Endodermal cell (in vitro differentiated cells): ENCODE measurements around the gene FAM83C. TPM values are rescaled to one million over a fixed set of nuclear protein-coding genes. Genes with fewer than 3 reads are reported as not detected.

Experiments
- DNase-seq: peaks from one replicate; pipeline ENCODE4 v3.0.0-alpha.2; 2017
- H3K27ac ChIP-seq: 2 replicates; pipeline ENCODE4 v1.5.1; 2013; ENCODE audit warnings: mild to moderate bottlenecking, low read depth, low read length, moderate library complexity
- H3K27me3 ChIP-seq: 2 replicates; pipeline ENCODE4 v1.6.1; 2013; ENCODE audit warnings: mild to moderate bottlenecking, low read length, moderate library complexity; ENCODE audit not compliant: insufficient read depth, control insufficient read depth, poor library complexity, severe bottlenecking
- H3K36me3 ChIP-seq: 2 replicates; pipeline ENCODE4 v1.7.0; 2013; ENCODE audit warnings: mild to moderate bottlenecking, low read length, moderate library complexity; ENCODE audit not compliant: control insufficient read depth, insufficient read depth
- H3K4me1 ChIP-seq: one replicate; pipeline ENCODE4 v1.7.0; 2013; ENCODE audit warnings: low read length; ENCODE audit not compliant: control insufficient read depth, insufficient read depth
- H3K4me3 ChIP-seq: 2 replicates; pipeline ENCODE4 v1.5.1; 2013; ENCODE audit warnings: mild to moderate bottlenecking, low read length, moderate library complexity
- H3K9ac ChIP-seq: 2 replicates; pipeline ENCODE4 v1.6.1; 2013; ENCODE audit warnings: mild to moderate bottlenecking, low read length, moderate library complexity; ENCODE audit not compliant: poor library complexity, severe bottlenecking; ENCODE audit errors: extremely low read depth
- H3K9me3 ChIP-seq: 2 replicates; pipeline ENCODE4 v1.6.1; 2013; ENCODE audit warnings: mild to moderate bottlenecking, low read length, moderate library complexity; ENCODE audit not compliant: control insufficient read depth
- H3K27ac Mint-ChIP-seq: 2 replicates; pipeline ENCODE4 v1.8.0; 2020; ENCODE audit warnings: mixed read lengths
- H3K27me3 Mint-ChIP-seq: 2 replicates; pipeline ENCODE4 v1.8.0; 2021; ENCODE audit warnings: mild to moderate bottlenecking, mixed read lengths; ENCODE audit not compliant: insufficient read depth
- H3K36me3 Mint-ChIP-seq: 2 replicates; pipeline ENCODE4 v1.8.0; 2020; ENCODE audit warnings: low read depth, mixed read lengths
- H3K4me1 Mint-ChIP-seq: 2 replicates; pipeline ENCODE4 v1.8.0; 2020; ENCODE audit warnings: mixed read lengths
- H3K4me3 Mint-ChIP-seq: 2 replicates; pipeline ENCODE4 v1.8.0; 2020; ENCODE audit warnings: mild to moderate bottlenecking, moderate library complexity, mixed read lengths
- H3K9me3 Mint-ChIP-seq: 2 replicates; pipeline ENCODE4 v1.8.0; 2020; ENCODE audit warnings: mild to moderate bottlenecking, mixed read lengths
- CTCF ChIP-seq: fragments of 200-600 bp; sonication (generic); conservative IDR thresholded peaks from 2 replicates; pipeline ENCODE4 v1.5.0; 2021; ENCODE audit warnings: antibody characterized with exemption, mild to moderate bottlenecking
- WGBS, 2 experiments: methylation state at CpG; one replicate each; pipeline versions ENCODE4 v1.1.5 to v1.1.7; 2013; ENCODE audit warnings: missing lambda C conversion rate in 2 of 2, mixed read lengths in 1 of 2; ENCODE audit not compliant: insufficient coverage in 1 of 2, insufficient read length in 1 of 2; 5-methylcytosine and 5-hydroxymethylcytosine counted together
- total RNA-seq, 2 donors: library from RNA; stranded (reverse); fragmentation: NEBNext Ultra II Directional in 1 of 2; extraction: Animal tissue kit (Norgen Biotek cat#: 25700) in 1 of 2; gene quantifications; 2 replicates in 1 of 2; 3 replicates in 1 of 2; pipeline ENCODE4 v1.2.1, GENCODE V29; 2021

The FAM83C gene
- total RNA-seq, 2 donors from 2014 or later, result not detected

GRCh38 chr20:35300469-35301262, 8.4 kb upstream of the FAM83C start:
- Mint-ChIP-seq H3K4me1 (peaks cover 5% of the 10 kb centered on the region), H3K27ac (no peak overlapping the region), H3K9me3 (no peaks in the 10 kb centered on the region), H3K36me3 (peaks cover 5% of the 10 kb centered on the region), H3K27me3 (peaks cover 16% of the 10 kb centered on the region), H3K4me3 (no peak overlapping the region)
- Histone ChIP-seq H3K27ac (no peak overlapping the region), H3K36me3 (peaks cover 20% of the 10 kb centered on the region), H3K9me3 (no peaks in the 10 kb centered on the region), H3K27me3 (no peaks in the 10 kb centered on the region), H3K9ac (no peak overlapping the region), H3K4me3 (no peak overlapping the region), H3K4me1 (no peaks in the 10 kb centered on the region)
- WGBS, 2 experiments, result 84% methylated on average over 4 of the region's 4 CpGs; no CpG with 5 or more reads in 1 of the 2 experiments
- no peak for TF ChIP-seq CTCF
- DNase-seq, result no peak

GRCh38 chr20:35299780-35300179, 7.6 kb upstream of the FAM83C start:
- Mint-ChIP-seq H3K27ac (peak overlapping the region; percentile 2), H3K4me1 (peaks cover 6% of the 10 kb centered on the region)
- no peak for TF ChIP-seq CTCF

GRCh38 chr20:35298264-35298663, 6.0 kb upstream of the FAM83C start:
- Mint-ChIP-seq H3K4me1 (peaks cover 10% of the 10 kb centered on the region), H3K27me3 (peaks cover 16% of the 10 kb centered on the region), H3K9me3 (no peaks in the 10 kb centered on the region), H3K36me3 (peaks cover 2% of the 10 kb centered on the region), H3K4me3 (no peak overlapping the region), H3K27ac (no peak overlapping the region)
- Histone ChIP-seq H3K27ac (no peak overlapping the region), H3K9me3 (no peaks in the 10 kb centered on the region), H3K4me3 (no peak overlapping the region), H3K9ac (no peak overlapping the region), H3K36me3 (peaks cover 8% of the 10 kb centered on the region), H3K27me3 (no peaks in the 10 kb centered on the region), H3K4me1 (no peaks in the 10 kb centered on the region)
- TF ChIP-seq CTCF, result no peak
- DNase-seq, result no peak
- WGBS, 2 experiments, result 84 to 86% methylated on average over 5 of the region's 5 CpGs

More at GRCh38 chr20:35299780-35300179, 7.6 kb upstream of the FAM83C start:
- peaks cover 2% of the 10 kb centered on the region for H3K36me3 Mint-ChIP-seq
- no peak overlapping the region for H3K4me3 ChIP-seq
- H3K9ac ChIP-seq, result no peak overlapping the region
- H3K27me3 ChIP-seq, result no peaks in the 10 kb centered on the region
- H3K9me3 ChIP-seq, result no peaks in the 10 kb centered on the region
- peaks cover 12% of the 10 kb centered on the region for H3K36me3 ChIP-seq
- H3K9me3 Mint-ChIP-seq, result no peaks in the 10 kb centered on the region
- no peak for DNase-seq
- no peaks in the 10 kb centered on the region for H3K4me1 ChIP-seq
- no peak overlapping the region for H3K4me3 Mint-ChIP-seq
- 87 to 92% methylated on average over 4 of the region's 4 CpGs for WGBS, 2 experiments
- no peak overlapping the region for H3K27ac ChIP-seq
- H3K27me3 Mint-ChIP-seq, result peaks cover 16% of the 10 kb centered on the region
